Common myeloid progenitor, CD34-positive (primary cell): ENCODE results near the gene TXNRD2.

Source experiments
- CTCF ChIA-PET: fragments of 350-600 bp; sonication (Branson Sonifier 250); formaldehyde crosslinking; loops from one replicate; lab custom pipeline; 2021; ENCODE audit warnings: antibody characterized with exemption; lab: Charles Lee
- POLR2A ChIA-PET: fragments of 350-600 bp; sonication (Branson Sonifier 250); formaldehyde crosslinking; loops from one replicate; lab custom pipeline; 2021; ENCODE audit warnings: antibody characterized with exemption; lab: Charles Lee
- DNase-seq, 3 donors: peaks; one replicate each; pipeline versions ENCODE4 v3.0.0 to v3.0.0-alpha.2; 2013
- H3K27ac ChIP-seq, 2 experiments: 1 replicate in 1 of 2; 2 replicates in 1 of 2; pipeline ENCODE4 v1.7.0; 2013; ENCODE audit warnings: inconsistent platforms in 2 of 2, low read length in 2 of 2, mild to moderate bottlenecking in 2 of 2, low read depth in 1 of 2, moderate library complexity in 1 of 2; ENCODE audit not compliant: severe bottlenecking in 2 of 2, insufficient read depth in 1 of 2, poor library complexity in 1 of 2
- H3K27me3 ChIP-seq, 5 experiments: replicated peaks in 2 of 5; 1 replicate in 3 of 5; 2 replicates in 2 of 5; pipeline versions ENCODE4 v1.6.1 to v1.7.0; 2013; ENCODE audit warnings: low read length in 4 of 5, mild to moderate bottlenecking in 2 of 5, moderate library complexity in 2 of 5, inconsistent platforms in 1 of 5; ENCODE audit not compliant: insufficient read depth in 5 of 5, control insufficient read depth in 4 of 5
- H3K36me3 ChIP-seq, 4 experiments: 1 replicate in 2 of 4; 2 replicates in 2 of 4; pipeline versions ENCODE4 v1.6.1 to v1.7.0; 2013; ENCODE audit warnings: low read length in 3 of 4, control low read depth in 1 of 4, mild to moderate bottlenecking in 1 of 4; ENCODE audit not compliant: control insufficient read depth in 4 of 4, insufficient read depth in 4 of 4
- H3K4me1 ChIP-seq, 4 experiments: 1 replicate in 3 of 4; 2 replicates in 1 of 4; pipeline versions ENCODE4 v1.6.1 to v1.7.1; 2013; ENCODE audit warnings: low read length in 3 of 4, mild to moderate bottlenecking in 3 of 4, control low read depth in 1 of 4, inconsistent platforms in 1 of 4, moderate library complexity in 1 of 4; ENCODE audit not compliant: control insufficient read depth in 4 of 4, insufficient read depth in 4 of 4; ENCODE audit errors: control extremely low read depth in 1 of 4
- H3K4me3 ChIP-seq, 7 experiments: 1 replicate in 4 of 7; 2 replicates in 3 of 7; pipeline versions ENCODE4 v1.5.1 to v1.7.0; 2013; ENCODE audit warnings: mild to moderate bottlenecking in 7 of 7, low read length in 6 of 7, moderate library complexity in 6 of 7, inconsistent platforms in 2 of 7, low read depth in 2 of 7, control low read depth in 1 of 7; ENCODE audit not compliant: insufficient read depth in 4 of 7, control insufficient read depth in 1 of 7; ENCODE audit errors: extremely low read depth in 1 of 7
- H3K9me3 ChIP-seq, 5 experiments: 1 replicate in 4 of 5; 2 replicates in 1 of 5; pipeline versions ENCODE4 v1.6.1 to v1.7.1; 2013; ENCODE audit warnings: low read length in 4 of 5, mild to moderate bottlenecking in 2 of 5, inconsistent platforms in 1 of 5, low read depth in 1 of 5, moderate library complexity in 1 of 5; ENCODE audit not compliant: control insufficient read depth in 4 of 5, insufficient read depth in 2 of 5; ENCODE audit errors: control extremely low read depth in 1 of 5
- WGBS: methylation state at CpG from one replicate; pipeline ENCODE4 v1.1.5; 2013; ENCODE audit not compliant: insufficient coverage; 5-methylcytosine and 5-hydroxymethylcytosine counted together

TXNRD2 gene

DNA sequence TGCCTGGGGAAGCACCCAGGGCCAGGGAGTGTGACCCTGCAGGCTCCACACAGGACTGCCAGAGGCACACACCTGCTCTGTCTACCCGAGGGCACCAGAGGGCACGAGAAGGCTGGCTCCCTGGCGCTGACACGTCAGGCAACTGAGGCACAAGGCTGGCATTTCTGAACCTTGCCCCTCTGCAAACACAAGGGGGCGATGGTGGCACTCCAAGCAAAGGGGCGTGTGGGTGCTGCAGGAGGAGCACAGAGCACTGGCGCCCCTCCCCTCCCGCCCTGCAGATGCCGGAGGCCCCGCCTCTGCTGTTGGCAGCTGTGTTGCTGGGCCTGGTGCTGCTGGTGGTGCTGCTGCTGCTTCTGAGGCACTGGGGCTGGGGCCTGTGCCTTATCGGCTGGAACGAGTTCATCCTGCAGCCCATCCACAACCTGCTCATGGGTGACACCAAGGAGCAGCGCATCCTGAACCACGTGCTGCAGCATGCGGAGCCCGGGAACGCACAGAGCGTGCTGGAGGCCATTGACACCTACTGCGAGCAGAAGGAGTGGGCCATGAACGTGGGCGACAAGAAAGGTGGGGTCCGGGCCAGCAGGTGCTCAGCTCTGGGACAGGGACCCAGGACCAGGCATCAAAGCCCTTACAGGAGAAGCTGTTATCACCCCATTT, 20.8 kb upstream of the TXNRD2 start:
- H3K36me3 ChIP-seq, result peaks cover 10 to 63% (median 39%) of the 10 kb centered on the region in 4 experiments
- H3K4me1 ChIP-seq, result peaks cover 0 to 19% (median 1%) of the 10 kb centered on the region in 4 experiments
- H3K27ac ChIP-seq, result no peak overlapping the region
- POLR2A ChIA-PET, result interaction anchor here (0.6 kb wide), 1 partner anchor 9 kb away, joined by 4 read pairs; no protein-coding TSS in a partner anchor
- CTCF ChIA-PET, result interaction anchor here (4.5 to 15.9 kb wide), 2 partner anchors 9 to 49 kb away, joined by 39 to 384 read pairs; no protein-coding TSS in a partner anchor
- WGBS, result 90% methylated on average over 20 of the region's 22 CpGs
- H3K4me3 ChIP-seq, result no peak overlapping the region
- no peaks in the 10 kb centered on the region for H3K9me3 ChIP-seq
- no peaks in the 10 kb centered on the region for H3K27me3 ChIP-seq
- DNase-seq, result peak; percentile 47 to 73 (median 69)

DNA sequence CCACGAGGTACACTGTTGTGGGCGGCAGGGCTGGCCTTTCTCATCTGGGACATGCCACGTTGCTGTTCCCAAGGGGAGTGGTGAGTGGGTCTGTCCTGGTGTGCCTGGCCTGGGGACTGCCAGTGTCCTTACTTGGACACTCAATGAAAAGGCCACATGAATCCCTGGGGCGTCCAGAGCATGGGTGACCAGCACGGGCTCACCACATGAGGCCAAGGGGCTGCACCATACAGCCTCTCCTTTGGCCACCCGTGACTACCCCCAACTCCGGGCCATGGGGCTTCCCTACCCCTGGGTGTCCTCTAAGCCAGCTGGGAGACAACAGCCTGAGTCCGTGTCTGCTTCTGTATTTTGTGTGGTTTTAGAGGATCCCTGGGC, 20.2 kb upstream of the TXNRD2 start:
- H3K27me3 ChIP-seq, result no peaks in the 10 kb centered on the region

DNA sequence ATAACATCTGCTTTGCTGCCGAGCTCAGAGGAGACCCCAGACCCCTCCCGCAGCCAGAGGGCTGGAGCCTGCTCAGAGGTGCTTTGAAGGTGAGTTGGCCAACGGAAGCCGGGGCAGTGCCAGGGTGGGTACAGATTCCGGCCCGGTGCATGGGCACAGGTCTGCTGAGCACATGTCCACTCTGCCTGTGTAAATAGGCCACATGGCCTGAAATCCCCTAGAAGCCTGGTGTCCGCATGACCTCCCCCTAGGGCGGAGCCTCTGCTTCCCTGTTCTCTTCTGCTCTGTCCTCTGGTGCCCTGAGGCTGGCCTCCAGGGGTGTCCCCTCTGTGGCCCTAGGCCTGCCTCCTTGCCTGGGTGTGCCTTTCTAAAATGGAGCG, 19.6 kb upstream of the TXNRD2 start:
- CTCF ChIA-PET, result interaction anchor here (0.8 kb wide), 1 partner anchor 54 kb away, joined by 3 read pairs; no protein-coding TSS in a partner anchor
- no peaks in the 10 kb centered on the region for H3K27me3 ChIP-seq
- WGBS, result 96% methylated on average over 9 of the region's 9 CpGs
- H3K4me3 ChIP-seq, result no peak overlapping the region
- DNase-seq, result no peak
- peak overlapping the region in 1 of 2 experiments; percentile 15 for H3K27ac ChIP-seq
- POLR2A ChIA-PET, result no interaction called here
- H3K4me1 ChIP-seq, result peaks cover 0 to 26% (median 4%) of the 10 kb centered on the region in 4 experiments
- peaks cover 7 to 57% (median 33%) of the 10 kb centered on the region in 4 experiments for H3K36me3 ChIP-seq
- H3K9me3 ChIP-seq, result no peaks in the 10 kb centered on the region

More for the DNA sequence above, 20.2 kb upstream of the TXNRD2 start:
- ChIA-PET CTCF (interaction anchor here (15.9 kb wide), 1 partner anchor 49 kb away, joined by 384 read pairs; no protein-coding TSS in a partner anchor), POLR2A (interaction anchor here (0.6 kb wide), 1 partner anchor 8 kb away, joined by 4 read pairs; no protein-coding TSS in a partner anchor)
- 98% methylated on average over 8 of the region's 8 CpGs for WGBS
- no peak for DNase-seq
- no peaks in the 10 kb centered on the region for H3K9me3 ChIP-seq
- peak overlapping the region in 1 of 2 experiments; percentile 15 for H3K27ac ChIP-seq
- no peak overlapping the region for H3K4me3 ChIP-seq
- peaks cover 0 to 21% (median 1%) of the 10 kb centered on the region in 4 experiments for H3K4me1 ChIP-seq
- H3K36me3 ChIP-seq, result peaks cover 9 to 60% (median 36%) of the 10 kb centered on the region in 4 experiments

DNA sequence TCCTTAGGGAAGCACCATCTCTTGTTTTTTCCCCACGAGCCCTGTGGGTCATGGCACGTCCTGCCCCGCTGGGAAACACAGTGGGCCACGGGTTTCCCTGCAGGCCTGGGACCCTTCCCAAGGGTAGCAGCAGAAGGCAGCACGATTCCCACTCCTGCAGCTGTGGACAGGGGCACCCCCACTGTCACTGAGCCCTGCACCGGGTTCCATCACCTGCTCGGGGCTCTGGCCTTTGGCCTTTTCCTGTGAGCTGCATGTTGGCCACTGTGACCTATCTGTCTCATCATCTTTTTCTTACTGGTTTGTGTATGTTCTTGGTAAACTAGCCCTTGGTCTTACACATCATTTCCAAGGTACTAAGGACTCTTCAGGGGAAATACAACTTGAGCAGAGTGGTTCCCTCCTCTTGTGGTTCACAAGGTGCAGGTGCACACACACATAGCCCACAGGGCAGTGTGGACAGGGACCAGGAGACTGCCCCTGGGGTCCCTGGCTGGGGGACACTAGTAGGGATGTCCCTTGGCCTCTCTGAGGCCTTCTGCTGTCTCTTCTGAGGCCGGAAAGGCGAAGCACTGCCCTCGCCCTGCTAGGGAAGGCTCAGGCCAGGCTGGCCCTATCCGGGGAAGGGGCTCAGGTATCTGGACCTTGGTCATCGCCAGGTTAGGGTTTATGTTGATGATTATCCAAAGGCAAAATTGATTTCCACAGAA, 19.0 kb upstream of the TXNRD2 start:
- no peaks in the 10 kb centered on the region for H3K9me3 ChIP-seq
- peak overlapping the region in 1 of 2 experiments; percentile 43 for H3K27ac ChIP-seq
- H3K36me3 ChIP-seq, result peaks cover 7 to 54% (median 31%) of the 10 kb centered on the region in 4 experiments
- POLR2A ChIA-PET, result no interaction called here
- CTCF ChIA-PET, result interaction anchor here (0.8 kb wide), 1 partner anchor 54 kb away, joined by 3 read pairs; no protein-coding TSS in a partner anchor
- no peak overlapping the region for H3K4me3 ChIP-seq
- H3K27me3 ChIP-seq, result no peaks in the 10 kb centered on the region
- peaks cover 0 to 32% (median 7%) of the 10 kb centered on the region in 4 experiments for H3K4me1 ChIP-seq
- DNase-seq, result no peak
- 96% methylated on average over 9 of the region's 12 CpGs for WGBS

DNA sequence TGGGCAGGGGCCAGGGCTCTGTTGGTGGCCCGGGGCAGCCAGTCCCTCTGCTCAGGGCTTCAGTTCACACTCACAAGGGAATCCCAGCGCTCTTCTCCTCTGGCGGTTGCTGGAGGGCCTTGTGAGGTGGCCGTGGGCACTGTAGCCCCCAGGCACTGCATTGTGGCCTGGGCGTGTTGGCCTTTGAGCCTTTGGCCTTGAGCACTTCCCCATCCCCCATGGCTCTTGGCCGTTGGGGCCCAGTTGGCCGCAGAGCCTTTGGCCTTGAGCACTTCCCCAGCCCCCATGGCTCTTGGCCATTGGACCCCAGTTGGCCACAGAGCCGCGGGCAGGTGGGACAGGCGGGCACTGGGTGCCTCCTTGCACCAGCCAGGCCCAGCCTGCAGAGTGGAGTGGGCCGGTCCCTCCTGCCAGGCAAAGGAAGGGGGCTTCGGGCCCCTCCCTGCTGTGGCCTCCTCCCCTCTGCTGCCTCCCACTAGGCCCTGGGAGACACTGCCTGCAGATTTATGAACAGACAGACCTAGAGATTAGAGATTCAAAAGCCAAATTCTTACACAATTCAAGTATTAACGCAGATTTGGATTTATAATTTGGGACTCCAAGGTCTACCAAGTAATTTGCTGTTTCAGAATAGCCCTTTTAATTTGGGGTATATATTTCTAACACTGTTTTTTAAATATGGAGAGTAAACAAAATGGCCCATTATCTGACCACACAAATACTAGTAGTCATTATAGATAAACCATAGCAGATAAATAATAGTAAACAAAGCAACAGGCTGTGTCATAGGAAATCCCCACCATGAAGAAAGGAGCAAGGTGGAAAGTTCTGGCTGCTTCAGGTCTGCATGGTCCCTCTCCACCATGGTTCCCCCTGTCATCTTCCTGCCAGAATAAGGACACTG, 18.2 kb upstream of the TXNRD2 start:
- Histone ChIP-seq H3K9me3 (no peaks in the 10 kb centered on the region), H3K27ac (peak overlapping the region in 1 of 2 experiments; percentile 43), H3K36me3 (peaks cover 7 to 56% (median 27%) of the 10 kb centered on the region in 4 experiments), H3K4me1 (peaks cover 0 to 40% (median 15%) of the 10 kb centered on the region in 4 experiments), H3K27me3 (no peaks in the 10 kb centered on the region), H3K4me3 (peak overlapping the region in 1 of 7 experiments; percentile 62)
- ChIA-PET POLR2A (no interaction called here), CTCF (no interaction called here)
- 60% methylated on average over 10 of the region's 13 CpGs for WGBS
- DNase-seq, result no peak

DNA sequence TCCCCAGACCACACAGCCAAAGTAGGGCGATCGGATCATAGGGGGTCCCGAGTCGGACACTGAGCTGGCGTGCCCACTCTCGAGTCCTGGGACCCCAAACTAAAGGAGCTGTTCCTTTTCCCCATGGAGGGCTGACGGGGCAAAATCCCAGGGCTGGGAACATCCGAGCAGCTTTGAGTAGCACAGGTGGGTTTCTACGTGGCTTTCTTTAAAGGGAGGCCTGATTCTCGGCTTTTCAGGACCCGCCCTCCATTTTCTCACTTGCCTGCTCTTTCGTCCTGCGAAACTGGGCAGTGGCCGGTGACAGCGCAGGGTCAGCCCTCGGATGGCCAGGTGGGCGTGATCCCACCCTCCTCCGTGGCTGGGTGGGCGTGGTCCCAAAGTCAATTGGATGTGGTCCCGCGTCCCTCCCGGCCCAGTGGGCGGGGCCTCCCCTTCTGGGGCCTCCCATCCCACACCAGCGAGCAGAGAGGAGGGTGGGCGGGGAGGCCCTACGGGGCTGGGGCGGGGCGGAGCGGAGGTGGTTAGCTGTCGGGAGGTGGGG, 17.5 kb upstream of the TXNRD2 start:
- Histone ChIP-seq H3K4me1 (peaks cover 0 to 45% (median 19%) of the 10 kb centered on the region in 4 experiments), H3K4me3 (peak overlapping the region in 3 of 7 experiments; percentile 5 to 50 (median 11)), H3K9me3 (no peaks in the 10 kb centered on the region), H3K36me3 (peaks cover 7 to 54% (median 22%) of the 10 kb centered on the region in 4 experiments), H3K27me3 (no peaks in the 10 kb centered on the region), H3K27ac (peak overlapping the region in 1 of 2 experiments; percentile 43)
- DNase-seq, result peak; percentile 37 to 48 (median 47)
- ChIA-PET POLR2A (interaction anchor here (0.6 kb wide), 1 partner anchor 16 kb away, joined by 3 read pairs; no protein-coding TSS in a partner anchor), CTCF (interaction anchor here (0.6 kb wide), 2 partner anchors 188 to 202 kb away, joined by 3 read pairs; no protein-coding TSS in a partner anchor)
- 83% methylated on average over 19 of the region's 30 CpGs for WGBS
